A673 (cell line): ENCODE measurements around the gene EVA1C. TPM values are rescaled to one million over a fixed set of nuclear protein-coding genes. Genes with fewer than 3 reads are reported as not detected.
"Not testable (repeated sequence)": the region's sequence is repeated elsewhere in the genome, so short reads cannot be mapped to it uniquely, and the experiment has no call there.

Experiments
- BruUV-seq: library from RNA; stranded (reverse); fragments of 400-500 nt; replicated peaks from 2 replicates; lab custom pipeline; 2021; lab: Mats Ljungman, UMichigan
- CTCF ChIA-PET: fragments of 300-600 bp; sonication (Branson Sonifier 250); formaldehyde crosslinking; loops from one replicate; lab custom pipeline; 2022; ENCODE audit warnings: antibody characterized with exemption; lab: Charles Lee
- POLR2A ChIA-PET: fragments of 300-600 bp; sonication (Branson Sonifier 250); formaldehyde crosslinking; loops from one replicate; lab custom pipeline; 2022; ENCODE audit warnings: antibody characterized with exemption; ENCODE audit not compliant: low non-redundant PET; lab: Charles Lee
- DNase-seq: peaks from one replicate; pipeline ENCODE4 v3.0.0-alpha.2; 2015; ENCODE audit warnings: low spot score
- H3K27ac ChIP-seq: fragments of 200-600 bp; sonication (generic); 2 replicates; pipeline ENCODE4 v1.5.1; 2016; ENCODE audit warnings: mixed run types, low read depth, mild to moderate bottlenecking, mixed read lengths, antibody characterized with exemption, low read length; ENCODE audit not compliant: poor library complexity, severe bottlenecking
- H3K27me3 ChIP-seq: fragments of 200-600 bp; sonication (generic); replicated peaks from 2 replicates; pipeline ENCODE4 v1.6.1; 2017; ENCODE audit warnings: mixed run types, low read depth, mild to moderate bottlenecking, mixed read lengths, antibody characterized with exemption, low read length; ENCODE audit not compliant: insufficient read depth, poor library complexity
- H3K36me3 ChIP-seq: fragments of 200-600 bp; sonication (generic); 2 replicates; pipeline ENCODE4 v1.6.1; 2016; ENCODE audit warnings: mixed run types, mild to moderate bottlenecking, mixed read lengths, antibody characterized with exemption, low read length; ENCODE audit not compliant: insufficient read depth, poor library complexity, severe bottlenecking
- H3K4me1 ChIP-seq: fragments of 200-600 bp; sonication (generic); 2 replicates; pipeline ENCODE4 v1.6.1; 2017; ENCODE audit warnings: mixed run types, mild to moderate bottlenecking, mixed read lengths, antibody characterized with exemption, low read length; ENCODE audit not compliant: insufficient read depth, poor library complexity, severe bottlenecking
- H3K4me3 ChIP-seq: fragments of 200-600 bp; sonication (generic); 2 replicates; pipeline ENCODE4 v1.5.1; 2016; ENCODE audit warnings: low read depth, mixed run types, mild to moderate bottlenecking, mixed read lengths, low read length; ENCODE audit not compliant: poor library complexity, severe bottlenecking
- H3K9me3 ChIP-seq: fragments of 200-600 bp; sonication (generic); 2 replicates; pipeline ENCODE4 v1.6.1; 2016; ENCODE audit warnings: mixed run types, low read depth, mild to moderate bottlenecking, mixed read lengths, antibody characterized with exemption, low read length; ENCODE audit not compliant: poor library complexity, severe bottlenecking
- EZH2 ChIP-seq: fragments of 200-600 bp; sonication (generic); IDR thresholded peaks from 2 replicates; pipeline ENCODE4 v1.6.1; 2017; ENCODE audit warnings: borderline replicate concordance, low read depth, mild to moderate bottlenecking, mixed read lengths, antibody characterized with exemption, low read length; ENCODE audit not compliant: poor library complexity, severe bottlenecking
- intact Hi-C: fragments of 100-400 bp; cut with micrococcal nuclease; formaldehyde crosslinking; loops from one replicate; pipeline ENCODE4 v1.10.0; 2022; ENCODE audit not compliant: unreplicated experiment
- total RNA-seq: library from RNA; stranded (reverse); gene quantifications from 2 replicates; pipeline ENCODE4 v1.2.3, GENCODE V29; 2021
- TF ChIP-seq, protein P1 (sequence below): fragments of 300-800, 200-600 bp; sonication (generic); conservative IDR thresholded peaks from 2 replicates; pipeline ENCODE4 v1.5.1; 2017; ENCODE audit warnings: low read depth, mild to moderate bottlenecking, antibody characterized with exemption, low read length, moderate library complexity, mixed read lengths

The EVA1C gene
- total RNA-seq, 1 experiment from 2014 or later = 7.2 TPM

DNA sequence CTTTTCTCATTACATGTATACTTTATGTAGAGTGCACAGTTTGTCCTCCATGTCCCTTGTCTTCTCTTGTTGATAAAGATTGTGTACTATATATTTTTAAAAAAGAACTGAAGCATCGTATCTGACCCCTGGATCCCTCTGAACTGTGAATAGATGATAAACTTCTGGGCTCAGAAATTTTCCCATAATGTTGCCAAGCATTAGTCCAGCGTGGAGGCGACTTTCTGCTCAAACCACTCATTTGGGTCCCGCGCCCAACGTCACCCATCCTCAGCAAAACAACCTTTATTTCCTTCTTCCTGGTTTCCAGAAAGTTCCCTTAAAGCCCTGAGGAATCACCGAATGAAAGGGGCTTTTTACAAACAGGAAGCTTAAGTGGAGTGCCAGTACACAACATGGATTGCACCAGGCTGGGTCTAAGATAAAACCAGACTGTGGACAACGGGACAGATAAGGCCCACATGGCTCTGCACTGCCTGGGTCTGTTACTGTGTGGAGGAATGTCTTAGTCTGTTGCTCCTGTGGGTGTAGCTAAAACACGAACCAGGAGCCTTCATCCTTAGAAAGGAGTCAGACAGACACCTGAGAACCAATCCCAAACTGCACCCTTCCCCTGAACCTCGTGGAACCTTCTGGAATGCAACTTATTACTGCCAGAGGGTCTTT is 15.6 kb downstream of the EVA1C start:
- TF ChIP-seq, protein P1, sequence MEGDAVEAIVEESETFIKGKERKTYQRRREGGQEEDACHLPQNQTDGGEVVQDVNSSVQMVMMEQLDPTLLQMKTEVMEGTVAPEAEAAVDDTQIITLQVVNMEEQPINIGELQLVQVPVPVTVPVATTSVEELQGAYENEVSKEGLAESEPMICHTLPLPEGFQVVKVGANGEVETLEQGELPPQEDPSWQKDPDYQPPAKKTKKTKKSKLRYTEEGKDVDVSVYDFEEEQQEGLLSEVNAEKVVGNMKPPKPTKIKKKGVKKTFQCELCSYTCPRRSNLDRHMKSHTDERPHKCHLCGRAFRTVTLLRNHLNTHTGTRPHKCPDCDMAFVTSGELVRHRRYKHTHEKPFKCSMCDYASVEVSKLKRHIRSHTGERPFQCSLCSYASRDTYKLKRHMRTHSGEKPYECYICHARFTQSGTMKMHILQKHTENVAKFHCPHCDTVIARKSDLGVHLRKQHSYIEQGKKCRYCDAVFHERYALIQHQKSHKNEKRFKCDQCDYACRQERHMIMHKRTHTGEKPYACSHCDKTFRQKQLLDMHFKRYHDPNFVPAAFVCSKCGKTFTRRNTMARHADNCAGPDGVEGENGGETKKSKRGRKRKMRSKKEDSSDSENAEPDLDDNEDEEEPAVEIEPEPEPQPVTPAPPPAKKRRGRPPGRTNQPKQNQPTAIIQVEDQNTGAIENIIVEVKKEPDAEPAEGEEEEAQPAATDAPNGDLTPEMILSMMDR = no peak
- TF ChIP-seq EZH2 = no peak
- no peak for DNase-seq
- BruUV-seq = no TSS peak
- ChIA-PET CTCF (no interaction called here), POLR2A (no interaction called here)
- no peak overlapping the region for H3K4me3 ChIP-seq
- no peaks in the 10 kb centered on the region for H3K36me3 ChIP-seq
- intact Hi-C loops = no loop called here
- no peaks in the 10 kb centered on the region for H3K9me3 ChIP-seq
- H3K27ac ChIP-seq = no peak overlapping the region
- H3K27me3 ChIP-seq = no peaks in the 10 kb centered on the region
- H3K4me1 ChIP-seq = peaks cover 12% of the 10 kb centered on the region

DNA sequence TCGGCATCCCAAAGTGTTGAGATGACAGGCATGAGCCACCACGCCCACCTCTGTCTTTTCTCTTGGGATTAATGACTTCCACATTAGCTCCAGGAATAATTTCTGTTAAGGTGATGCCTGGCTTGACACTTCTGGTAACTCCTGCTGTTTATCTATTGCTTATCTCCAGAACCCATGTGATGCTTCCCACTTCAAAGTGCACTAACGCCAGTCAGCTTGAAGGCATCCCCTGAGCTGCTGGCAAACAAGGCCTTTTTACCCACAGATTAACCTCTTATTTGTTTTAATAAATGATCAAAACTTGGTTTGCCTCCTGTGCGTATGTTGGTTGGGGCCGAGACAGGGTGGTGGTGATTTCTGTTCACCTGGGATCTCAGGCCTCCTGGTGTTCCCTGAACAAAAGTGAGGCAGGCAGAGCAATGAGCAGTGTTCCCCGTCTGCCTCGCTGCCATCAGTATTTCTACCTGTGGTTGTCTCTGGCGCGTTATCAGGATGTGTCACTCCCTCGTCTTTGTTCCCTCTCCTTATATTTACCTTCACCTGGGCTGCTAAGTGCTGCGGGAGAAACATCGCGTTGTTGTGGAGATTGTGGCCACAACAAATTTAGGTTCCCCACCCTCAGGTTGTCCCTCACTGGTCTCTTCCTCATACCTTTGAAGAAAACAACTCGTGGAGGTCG is 20.6 kb downstream of the EVA1C start:
- DNase-seq, BruUV-seq, intact Hi-C loops, H3K27ac ChIP-seq, H3K4me1 ChIP-seq, H3K36me3 ChIP-seq, H3K9me3 ChIP-seq, POLR2A ChIA-PET, CTCF ChIA-PET, H3K27me3 ChIP-seq, H3K4me3 ChIP-seq: not testable (repeated sequence)

DNA sequence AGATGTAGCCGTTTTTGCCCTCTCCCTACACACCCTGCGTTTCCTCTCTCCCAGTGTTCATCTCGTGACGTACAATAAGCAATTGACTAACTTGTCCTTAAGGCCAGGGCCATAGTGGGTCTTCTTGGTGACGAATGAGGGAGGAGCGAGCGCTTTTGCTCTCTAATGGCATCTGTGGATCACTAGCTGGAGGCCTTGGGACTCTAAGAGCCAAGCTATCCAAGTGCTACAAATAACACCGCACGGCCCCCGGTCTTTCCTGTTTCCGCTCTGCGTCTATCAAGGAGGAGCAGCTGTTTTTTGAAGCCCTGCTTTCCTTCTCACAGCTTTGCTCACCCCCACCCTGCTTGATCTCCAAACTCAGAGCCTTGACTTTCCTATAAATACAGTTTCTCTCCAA is 25.2 kb downstream of the EVA1C start:
- Histone ChIP-seq H3K27me3 (no peaks in the 10 kb centered on the region), H3K9me3 (no peaks in the 10 kb centered on the region), H3K27ac (no peak overlapping the region), H3K36me3 (no peaks in the 10 kb centered on the region), H3K4me3 (no peak overlapping the region), H3K4me1 (no peaks in the 10 kb centered on the region)
- ChIA-PET POLR2A (no interaction called here), CTCF (no interaction called here)
- intact Hi-C loops = no loop called here
- TF ChIP-seq, protein P1 = no peak
- TF ChIP-seq EZH2 = no peak
- no TSS peak for BruUV-seq
- no peak for DNase-seq
